ENCODE data around the gene NR3C1. TPM values are rescaled to one million over a fixed set of nuclear protein-coding genes. Genes with fewer than 3 reads are reported as not detected.

The NR3C1 gene
- polyA plus RNA-seq, 1 donor (not counting 4 experiments of a cell fraction or from before 2014, with no cell fraction given), result 30.7 TPM

DNA sequence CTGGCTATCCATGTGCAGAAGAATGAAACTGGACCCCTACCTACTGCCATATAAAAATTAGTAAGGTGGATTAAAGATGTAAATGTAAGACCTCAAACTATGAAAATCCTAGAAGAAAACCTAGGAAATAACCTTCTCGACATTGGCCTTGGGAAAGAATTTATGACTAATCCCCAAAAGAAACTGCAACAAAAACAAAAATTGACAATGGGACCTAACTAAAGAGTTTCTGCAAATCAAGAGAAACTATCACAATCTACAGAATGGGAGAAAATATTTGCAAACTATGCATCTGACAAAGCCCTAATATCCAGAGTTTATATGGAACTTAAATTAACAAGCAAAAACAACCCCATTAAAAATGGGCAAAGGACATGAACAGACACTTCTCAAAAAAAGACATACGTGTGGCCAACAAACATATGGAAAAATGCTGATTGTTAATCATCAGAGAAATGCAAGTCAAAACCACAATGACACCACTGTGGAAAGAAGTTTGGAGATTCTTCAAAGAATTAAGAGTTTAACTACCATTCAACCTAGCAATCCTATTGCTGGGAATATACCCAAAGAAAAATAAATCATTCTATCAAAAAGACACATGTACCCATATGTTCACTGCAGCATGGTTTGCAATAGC, 98.5 kb downstream of the NR3C1 start:
- dilution Hi-C loops (cut with MboI; ENCODE audit: extremely low pct_ligation_motif_present, low sequenced_read_pairs), result no loop called here
- FAIRE-seq (no peak), DNase-seq (ENCODE audit: low read depth, low spot score) (no peak)
- no peak overlapping the region for H3K4me2 ChIP-seq (ENCODE audit: control insufficient read depth, extremely low read depth, insufficient read depth, low read depth, low read length)
- no peaks in the 10 kb centered on the region for H3K9me1 ChIP-seq (ENCODE audit: control insufficient read depth, extremely low read depth, insufficient read depth, low read length)
- H3K4me1 ChIP-seq (ENCODE audit: control insufficient read depth, extremely low read depth, insufficient read depth, low read length), result peaks cover 8% of the 10 kb centered on the region
- H2AFZ ChIP-seq (ENCODE audit: control insufficient read depth, low read length), result no peak overlapping the region
- TF ChIP-seq, protein P1, sequence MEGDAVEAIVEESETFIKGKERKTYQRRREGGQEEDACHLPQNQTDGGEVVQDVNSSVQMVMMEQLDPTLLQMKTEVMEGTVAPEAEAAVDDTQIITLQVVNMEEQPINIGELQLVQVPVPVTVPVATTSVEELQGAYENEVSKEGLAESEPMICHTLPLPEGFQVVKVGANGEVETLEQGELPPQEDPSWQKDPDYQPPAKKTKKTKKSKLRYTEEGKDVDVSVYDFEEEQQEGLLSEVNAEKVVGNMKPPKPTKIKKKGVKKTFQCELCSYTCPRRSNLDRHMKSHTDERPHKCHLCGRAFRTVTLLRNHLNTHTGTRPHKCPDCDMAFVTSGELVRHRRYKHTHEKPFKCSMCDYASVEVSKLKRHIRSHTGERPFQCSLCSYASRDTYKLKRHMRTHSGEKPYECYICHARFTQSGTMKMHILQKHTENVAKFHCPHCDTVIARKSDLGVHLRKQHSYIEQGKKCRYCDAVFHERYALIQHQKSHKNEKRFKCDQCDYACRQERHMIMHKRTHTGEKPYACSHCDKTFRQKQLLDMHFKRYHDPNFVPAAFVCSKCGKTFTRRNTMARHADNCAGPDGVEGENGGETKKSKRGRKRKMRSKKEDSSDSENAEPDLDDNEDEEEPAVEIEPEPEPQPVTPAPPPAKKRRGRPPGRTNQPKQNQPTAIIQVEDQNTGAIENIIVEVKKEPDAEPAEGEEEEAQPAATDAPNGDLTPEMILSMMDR (optimal IDR thresholded peaks at IDR 0.05 in 1 of 3, IDR thresholded peaks at IDR 0.05 in 1 of 3, conservative IDR thresholded peaks at IDR 0.05 in 1 of 3; ENCODE audit: extremely low read depth in 1 of 3, insufficient read depth in 2 of 3, low read length in 3 of 3), result no peak
- no peak for TF ChIP-seq EZH2 (IDR thresholded peaks at IDR 0.05; ENCODE audit: low read length)
- H3K4me3 ChIP-seq (ENCODE audit: control insufficient read depth in 2 of 3, extremely low read depth in 1 of 3, insufficient read depth in 2 of 3, low read depth in 1 of 3, low read length in 3 of 3), result no peak overlapping the region
- no peaks in the 10 kb centered on the region for H4K20me1 ChIP-seq (ENCODE audit: control insufficient read depth, extremely low read depth, insufficient read depth, low read length)
- peaks cover 7 to 9% of the 10 kb centered on the region in 2 experiments for H3K36me3 ChIP-seq (ENCODE audit: control insufficient read depth in 2 of 2, extremely low read depth in 1 of 2, insufficient read depth in 2 of 2, low read length in 2 of 2)
- no peaks in the 10 kb centered on the region for H3K9me3 ChIP-seq (ENCODE audit: control insufficient read depth, low read depth, low read length)
- H3K9ac ChIP-seq (ENCODE audit: control insufficient read depth, extremely low read depth, insufficient read depth, low read length), result no peak overlapping the region
- H3K79me2 ChIP-seq (ENCODE audit: control insufficient read depth, insufficient read depth, low read length), result peaks cover 26% of the 10 kb centered on the region
- H3K27me3 ChIP-seq (ENCODE audit: control insufficient read depth, extremely low read depth, insufficient read depth, low read length), result no peaks in the 10 kb centered on the region
- H3K27ac ChIP-seq (ENCODE audit: control insufficient read depth, insufficient read depth, low read length), result no peak overlapping the region

DNA sequence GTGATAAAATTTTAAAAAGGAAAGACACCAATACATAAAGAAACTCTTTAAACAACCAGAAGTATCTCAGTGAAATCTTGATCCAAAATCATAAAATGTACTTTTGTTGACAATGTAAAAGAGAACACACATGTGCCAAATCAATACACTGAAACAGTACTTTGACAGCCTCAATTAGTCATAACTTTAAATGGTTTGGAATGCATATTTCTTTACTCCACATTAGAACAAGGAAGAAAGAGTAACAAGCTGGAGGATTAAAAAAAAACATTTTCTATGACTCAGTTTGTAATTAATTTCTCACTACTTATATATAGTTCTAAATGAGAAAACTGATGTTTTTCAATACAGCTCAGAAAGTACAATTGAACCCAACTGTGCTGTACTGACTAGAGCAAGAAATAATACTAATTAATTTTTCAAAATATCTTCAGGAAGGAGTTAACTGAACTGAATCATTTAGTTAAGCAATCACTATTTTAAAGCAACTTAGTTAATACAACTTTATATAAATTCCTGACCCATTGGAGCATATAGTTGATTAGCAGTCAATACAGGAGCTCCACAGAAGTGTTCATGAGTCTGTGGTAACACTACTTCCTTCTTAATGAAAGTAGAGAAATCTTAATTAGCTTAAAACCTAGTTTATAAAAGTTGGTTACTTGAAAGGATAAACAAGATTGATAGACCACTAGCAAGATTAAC, 101.0 kb downstream of the NR3C1 start:
- no peak overlapping the region for H2AFZ ChIP-seq (ENCODE audit: control insufficient read depth, low read length)
- H3K27me3 ChIP-seq (ENCODE audit: control insufficient read depth, extremely low read depth, insufficient read depth, low read length), result no peaks in the 10 kb centered on the region
- FAIRE-seq (no peak), DNase-seq (ENCODE audit: low read depth, low spot score) (no peak)
- TF ChIP-seq EZH2 (IDR thresholded peaks at IDR 0.05; ENCODE audit: low read length), result no peak
- TF ChIP-seq, protein P1 (optimal IDR thresholded peaks at IDR 0.05 in 1 of 3, IDR thresholded peaks at IDR 0.05 in 1 of 3, conservative IDR thresholded peaks at IDR 0.05 in 1 of 3; ENCODE audit: extremely low read depth in 1 of 3, insufficient read depth in 2 of 3, low read length in 3 of 3), result no peak
- H3K27ac ChIP-seq (ENCODE audit: control insufficient read depth, insufficient read depth, low read length), result peak overlapping the region; percentile 24
- H3K4me2 ChIP-seq (ENCODE audit: control insufficient read depth, extremely low read depth, insufficient read depth, low read depth, low read length), result peak overlapping the region; percentile 20
- no peaks in the 10 kb centered on the region for H3K9me1 ChIP-seq (ENCODE audit: control insufficient read depth, extremely low read depth, insufficient read depth, low read length)
- peaks cover 14% of the 10 kb centered on the region in 2 experiments for H3K36me3 ChIP-seq (ENCODE audit: control insufficient read depth in 2 of 2, extremely low read depth in 1 of 2, insufficient read depth in 2 of 2, low read length in 2 of 2)
- H3K4me1 ChIP-seq (ENCODE audit: control insufficient read depth, extremely low read depth, insufficient read depth, low read length), result peaks cover 8% of the 10 kb centered on the region
- no peak overlapping the region for H3K9ac ChIP-seq (ENCODE audit: control insufficient read depth, extremely low read depth, insufficient read depth, low read length)
- H3K9me3 ChIP-seq (ENCODE audit: control insufficient read depth, low read depth, low read length), result no peaks in the 10 kb centered on the region
- peaks cover 26% of the 10 kb centered on the region for H3K79me2 ChIP-seq (ENCODE audit: control insufficient read depth, insufficient read depth, low read length)
- dilution Hi-C loops (cut with MboI; ENCODE audit: extremely low pct_ligation_motif_present, low sequenced_read_pairs), result no loop called here
- no peaks in the 10 kb centered on the region for H4K20me1 ChIP-seq (ENCODE audit: control insufficient read depth, extremely low read depth, insufficient read depth, low read length)
- H3K4me3 ChIP-seq (ENCODE audit: control insufficient read depth in 2 of 3, extremely low read depth in 1 of 3, insufficient read depth in 2 of 3, low read depth in 1 of 3, low read length in 3 of 3), result no peak overlapping the region

All from keratinocyte (primary cell).